ENCODE measurements around the gene PGA3.
A peak's percentile ranks its signal among the peaks of the same experiment; 100 is the strongest.
"Not testable (repeated sequence)": the region's sequence is repeated elsewhere in the genome, so short reads cannot be mapped to it uniquely, and the experiment has no call there.

The PGA3 gene

GRCh38 chr11:61172888-61173287, 30.4 kb upstream of the PGA3 start:
- TF ChIP-seq, protein P1, sequence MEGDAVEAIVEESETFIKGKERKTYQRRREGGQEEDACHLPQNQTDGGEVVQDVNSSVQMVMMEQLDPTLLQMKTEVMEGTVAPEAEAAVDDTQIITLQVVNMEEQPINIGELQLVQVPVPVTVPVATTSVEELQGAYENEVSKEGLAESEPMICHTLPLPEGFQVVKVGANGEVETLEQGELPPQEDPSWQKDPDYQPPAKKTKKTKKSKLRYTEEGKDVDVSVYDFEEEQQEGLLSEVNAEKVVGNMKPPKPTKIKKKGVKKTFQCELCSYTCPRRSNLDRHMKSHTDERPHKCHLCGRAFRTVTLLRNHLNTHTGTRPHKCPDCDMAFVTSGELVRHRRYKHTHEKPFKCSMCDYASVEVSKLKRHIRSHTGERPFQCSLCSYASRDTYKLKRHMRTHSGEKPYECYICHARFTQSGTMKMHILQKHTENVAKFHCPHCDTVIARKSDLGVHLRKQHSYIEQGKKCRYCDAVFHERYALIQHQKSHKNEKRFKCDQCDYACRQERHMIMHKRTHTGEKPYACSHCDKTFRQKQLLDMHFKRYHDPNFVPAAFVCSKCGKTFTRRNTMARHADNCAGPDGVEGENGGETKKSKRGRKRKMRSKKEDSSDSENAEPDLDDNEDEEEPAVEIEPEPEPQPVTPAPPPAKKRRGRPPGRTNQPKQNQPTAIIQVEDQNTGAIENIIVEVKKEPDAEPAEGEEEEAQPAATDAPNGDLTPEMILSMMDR (IDR thresholded peaks at IDR 0.05; ENCODE audit: low read depth, low read length), result no peak
- H3K4me3 ChIP-seq (replicated peaks in 1 of 2; ENCODE audit: low read depth in 2 of 2, low read length in 2 of 2), result no peak overlapping the region
- no peak for DNase-seq (ENCODE audit: low read depth in 2 of 2)

DNA sequence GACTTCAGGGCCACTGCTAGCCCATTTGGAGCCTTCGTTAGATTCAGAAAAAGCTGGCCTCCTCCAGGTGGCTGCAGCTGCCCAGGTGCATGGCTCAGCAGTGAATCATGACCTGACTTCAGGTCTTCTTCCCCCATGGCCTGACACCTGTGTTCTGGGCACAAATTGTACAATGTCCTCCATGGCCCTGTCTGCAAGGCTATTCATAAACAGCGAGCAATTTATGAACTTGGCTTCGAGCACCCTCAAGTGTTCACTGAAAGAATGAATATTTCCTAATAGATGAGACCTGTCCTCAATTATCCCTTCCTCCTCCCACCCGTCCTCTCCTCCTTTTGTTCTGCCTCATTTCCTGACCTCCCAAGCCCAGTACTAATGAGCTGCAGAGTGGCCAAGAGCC, 29.9 kb upstream of the PGA3 start:
- DNase-seq (ENCODE audit: low read depth in 2 of 2), result peak; percentile 22 to 47
- TF ChIP-seq, protein P1 (IDR thresholded peaks at IDR 0.05; ENCODE audit: low read depth, low read length), result no peak
- no peak overlapping the region for H3K4me3 ChIP-seq (replicated peaks in 1 of 2; ENCODE audit: low read depth in 2 of 2, low read length in 2 of 2)

- TF ChIP-seq, protein P1 (IDR thresholded peaks at IDR 0.05; ENCODE audit: low read depth, low read length), result no peak
- no peak overlapping the region for H3K4me3 ChIP-seq (replicated peaks in 1 of 2; ENCODE audit: low read depth in 2 of 2, low read length in 2 of 2)
- DNase-seq (ENCODE audit: low read depth in 2 of 2), result no peak
Measured at GRCh38 chr11:61174273-61174672, 29.0 kb upstream of the PGA3 start.

- TF ChIP-seq, protein P1 (IDR thresholded peaks at IDR 0.05; ENCODE audit: low read depth, low read length), result no peak
- DNase-seq (ENCODE audit: low read depth in 2 of 2), result no peak
- no peak overlapping the region for H3K4me3 ChIP-seq (replicated peaks in 1 of 2; ENCODE audit: low read depth in 2 of 2, low read length in 2 of 2)
Measured at GRCh38 chr11:61174949-61175348, 28.4 kb upstream of the PGA3 start.

- H3K4me3 ChIP-seq (replicated peaks in 1 of 2; ENCODE audit: low read depth in 2 of 2, low read length in 2 of 2), result no peak overlapping the region
- TF ChIP-seq, protein P1 (IDR thresholded peaks at IDR 0.05; ENCODE audit: low read depth, low read length), result no peak
- no peak for DNase-seq (ENCODE audit: low read depth in 2 of 2)
Measured at GRCh38 chr11:61176446-61176845, 26.9 kb upstream of the PGA3 start.

- not testable (repeated sequence) for DNase-seq (ENCODE audit: low read depth in 2 of 2); H3K4me3 ChIP-seq (replicated peaks in 1 of 2; ENCODE audit: low read depth in 2 of 2, low read length in 2 of 2)
Measured at GRCh38 chr11:61180205-61180604, 23.1 kb upstream of the PGA3 start.

- no peak overlapping the region for H3K4me3 ChIP-seq (replicated peaks in 1 of 2; ENCODE audit: low read depth in 2 of 2, low read length in 2 of 2)
- no peak for DNase-seq (ENCODE audit: low read depth in 2 of 2)
- TF ChIP-seq, protein P1 (IDR thresholded peaks at IDR 0.05; ENCODE audit: low read depth, low read length), result no peak
Measured at GRCh38 chr11:61181489-61181888, 21.8 kb upstream of the PGA3 start.
